Activated CD8-positive, alpha-beta memory T cell treated with anti-CD3 and anti-CD28 coated beads, Interleukin-2, amount 50 U/mL, for 48 hours (primary cell): Measurements from ENCODE around the gene TMEM252.

Source experiments
- DNase-seq: peaks from one replicate; pipeline ENCODE4 v3.0.0-alpha.2; 2020

The TMEM252 gene, protein sequence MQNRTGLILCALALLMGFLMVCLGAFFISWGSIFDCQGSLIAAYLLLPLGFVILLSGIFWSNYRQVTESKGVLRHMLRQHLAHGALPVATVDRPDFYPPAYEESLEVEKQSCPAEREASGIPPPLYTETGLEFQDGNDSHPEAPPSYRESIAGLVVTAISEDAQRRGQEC

GRCh38 chr9:68540712-68541535, at the start of gene TMEM252:
Gene TMEM252 (minus strand): TSS chr9:68540883. CDS start chr9:68540814, 69 bp downstream.
- no peak for DNase-seq

DNA sequence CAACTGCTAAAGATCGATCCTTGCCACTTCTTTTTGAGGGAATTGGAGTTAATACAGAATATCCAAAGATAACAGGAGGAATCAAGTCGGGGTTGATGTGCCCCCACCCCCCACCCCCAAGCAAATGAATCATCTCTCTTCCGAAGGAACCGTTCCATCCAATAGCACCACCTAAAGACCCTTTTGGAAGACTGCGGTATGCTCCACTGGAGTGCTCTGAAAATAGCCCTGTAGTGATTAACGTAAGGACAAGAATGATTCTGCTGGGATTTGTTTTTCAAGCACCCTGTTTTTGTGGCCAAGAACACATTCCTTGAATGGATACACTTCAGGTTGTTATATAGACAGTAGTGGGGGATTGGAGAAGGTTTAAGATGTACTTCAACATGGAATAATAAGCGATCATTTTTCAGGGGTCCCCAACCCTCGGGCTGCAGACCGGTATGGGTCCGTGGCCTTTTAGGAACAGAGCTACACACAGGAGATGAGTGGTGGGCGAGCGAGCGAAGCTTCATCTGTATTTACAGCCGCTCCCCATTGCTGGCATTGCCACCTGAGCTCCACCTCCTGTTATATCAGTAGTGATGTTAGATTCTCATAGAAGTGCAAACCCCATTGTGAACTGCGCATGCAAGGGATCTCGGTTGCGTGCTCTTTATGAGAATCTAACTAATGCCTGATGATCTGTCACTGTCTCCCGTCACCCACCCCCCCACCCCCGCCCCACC, 44.5 kb upstream of the TMEM252 start:
- no peak for DNase-seq

DNA sequence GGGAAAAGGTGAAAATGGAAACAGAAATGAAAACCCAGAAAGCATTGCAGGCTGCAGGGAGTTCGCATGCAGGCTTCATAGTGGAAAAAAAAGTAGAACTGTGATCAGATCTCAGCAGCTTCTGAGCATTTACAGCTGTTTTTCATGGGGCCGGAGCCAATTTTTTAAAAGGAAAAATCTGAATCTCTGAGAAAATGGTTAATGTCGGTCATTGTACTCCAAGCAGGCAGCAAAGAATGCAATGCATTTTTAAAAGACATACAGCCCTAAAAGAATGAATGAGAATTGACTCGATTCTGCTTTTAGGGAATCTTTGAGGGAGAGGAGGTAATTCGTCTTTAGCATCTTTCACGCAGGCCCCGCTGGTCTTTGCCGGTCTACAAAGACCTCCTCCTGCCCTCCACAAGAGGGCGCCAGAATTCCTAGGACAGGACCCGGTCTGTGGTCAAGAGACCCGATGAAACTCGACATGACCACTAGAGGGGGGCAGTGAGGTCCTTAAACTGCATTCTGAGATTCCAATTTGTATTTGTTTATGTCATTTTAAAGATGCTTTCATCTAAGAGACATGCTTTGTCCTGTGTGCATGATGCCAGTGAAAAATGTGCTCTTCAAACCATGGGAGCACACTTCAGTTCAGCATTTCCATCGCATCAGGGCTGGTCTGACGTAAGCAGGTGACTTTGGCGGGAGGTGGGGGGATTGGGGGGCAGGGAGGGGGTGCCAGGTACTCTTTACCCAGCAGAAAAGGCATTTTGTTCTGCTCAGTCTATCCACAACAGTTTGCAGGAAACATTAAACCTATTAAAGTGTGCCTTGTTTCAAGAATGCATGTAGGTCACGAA, 43.7 kb upstream of the TMEM252 start:
- DNase-seq, result peak; percentile 86

GRCh38 chr9:68581696-68582095, 41.0 kb upstream of the TMEM252 start:
- DNase-seq, result no peak

GRCh38 chr9:68577774-68578591, 37.3 kb upstream of the TMEM252 start:
- DNase-seq, result no peak

- DNase-seq, result no peak
Observed at GRCh38 chr9:68575817-68576216, 35.1 kb upstream of the TMEM252 start.

- DNase-seq, result no peak
Observed at GRCh38 chr9:68574150-68574549, 33.5 kb upstream of the TMEM252 start.

GRCh38 chr9:68567565-68567964, 26.9 kb upstream of the TMEM252 start:
- DNase-seq, result no peak

- DNase-seq, result no peak
Observed at GRCh38 chr9:68562461-68562860, 21.8 kb upstream of the TMEM252 start.

GRCh38 chr9:68560071-68560844, 19.6 kb upstream of the TMEM252 start:
- DNase-seq, result peak; percentile 82

GRCh38 chr9:68558545-68558944, 17.9 kb upstream of the TMEM252 start:
- no peak for DNase-seq

DNA sequence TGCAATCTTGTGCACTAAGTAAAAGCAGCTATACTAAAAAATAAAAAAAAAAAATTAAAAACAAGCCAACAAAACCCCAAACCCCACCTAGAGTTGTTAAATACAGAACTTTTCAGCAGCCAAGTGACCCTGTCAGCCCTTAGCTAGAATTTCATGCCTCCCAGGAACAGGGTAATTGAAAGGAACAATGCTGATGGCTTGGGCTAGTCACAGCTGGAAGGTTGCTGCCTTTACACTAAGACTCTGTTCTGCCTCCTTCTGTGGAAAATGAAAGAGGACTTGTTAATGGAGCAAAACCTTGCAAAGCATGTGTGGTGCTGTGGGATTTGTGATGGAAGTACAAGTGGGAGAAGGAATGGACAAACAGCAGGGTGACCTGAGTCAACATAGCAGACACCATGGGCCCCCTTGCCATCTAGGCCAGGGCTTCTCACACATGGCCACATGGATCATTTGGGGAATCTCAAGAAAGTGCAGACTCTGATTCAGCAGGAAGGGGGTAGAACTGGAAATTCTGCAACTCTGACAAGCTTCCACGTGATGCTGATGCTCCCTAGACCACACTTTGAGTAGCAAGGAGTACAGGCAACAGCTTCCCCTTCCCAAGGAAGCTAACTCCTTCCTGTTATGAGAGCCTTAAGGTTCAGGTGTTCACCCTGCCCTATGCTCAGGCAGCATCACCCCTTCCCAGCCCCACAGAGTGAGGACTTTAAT, 14.9 kb upstream of the TMEM252 start:
- DNase-seq, result no peak

GRCh38 chr9:68552700-68553476, 12.2 kb upstream of the TMEM252 start:
- no peak for DNase-seq

GRCh38 chr9:68551191-68551590, 10.5 kb upstream of the TMEM252 start:
- DNase-seq, result no peak

GRCh38 chr9:68548241-68548640, 7.6 kb upstream of the TMEM252 start:
- no peak for DNase-seq

- DNase-seq, result no peak
Observed at GRCh38 chr9:68547417-68547816, 6.7 kb upstream of the TMEM252 start.

DNA sequence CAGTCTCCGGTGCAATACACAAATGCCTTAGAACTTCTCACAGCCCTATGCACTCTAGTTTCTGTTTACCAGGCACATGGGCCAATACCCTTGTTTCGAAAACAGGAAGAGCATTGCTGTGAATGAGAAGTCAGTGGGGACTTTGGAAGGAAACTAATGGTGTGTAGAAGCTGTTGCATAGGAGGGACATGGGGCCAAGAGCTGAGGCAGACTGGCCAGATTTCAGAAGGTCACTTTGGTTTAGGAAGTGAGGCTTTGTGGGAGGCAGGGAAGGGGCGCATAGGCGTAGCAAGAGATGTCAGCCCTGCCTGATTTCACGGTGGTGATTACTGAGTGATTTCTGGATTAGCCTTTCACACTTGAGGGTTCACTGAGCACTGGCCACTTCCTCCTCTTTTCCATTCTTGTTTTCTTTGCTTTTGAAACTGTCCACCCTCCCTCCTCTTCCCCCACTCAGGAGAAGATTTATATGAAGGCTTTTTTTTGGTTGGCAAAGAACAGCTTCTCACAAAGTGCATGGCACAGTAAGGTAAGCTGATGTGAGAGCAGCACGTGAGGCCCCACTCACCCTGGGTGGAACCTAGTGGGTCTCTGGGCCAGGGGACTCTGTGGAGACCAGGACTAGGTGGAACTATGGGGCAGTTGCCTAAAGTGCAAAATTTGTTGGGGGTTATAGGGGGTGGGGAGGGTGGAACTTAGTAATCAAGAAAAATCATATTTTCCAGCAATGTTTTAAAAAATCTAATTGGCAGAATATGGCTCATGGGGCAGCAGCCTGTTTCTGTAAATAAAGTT, 6.1 kb upstream of the TMEM252 start:
- DNase-seq, result no peak

DNA sequence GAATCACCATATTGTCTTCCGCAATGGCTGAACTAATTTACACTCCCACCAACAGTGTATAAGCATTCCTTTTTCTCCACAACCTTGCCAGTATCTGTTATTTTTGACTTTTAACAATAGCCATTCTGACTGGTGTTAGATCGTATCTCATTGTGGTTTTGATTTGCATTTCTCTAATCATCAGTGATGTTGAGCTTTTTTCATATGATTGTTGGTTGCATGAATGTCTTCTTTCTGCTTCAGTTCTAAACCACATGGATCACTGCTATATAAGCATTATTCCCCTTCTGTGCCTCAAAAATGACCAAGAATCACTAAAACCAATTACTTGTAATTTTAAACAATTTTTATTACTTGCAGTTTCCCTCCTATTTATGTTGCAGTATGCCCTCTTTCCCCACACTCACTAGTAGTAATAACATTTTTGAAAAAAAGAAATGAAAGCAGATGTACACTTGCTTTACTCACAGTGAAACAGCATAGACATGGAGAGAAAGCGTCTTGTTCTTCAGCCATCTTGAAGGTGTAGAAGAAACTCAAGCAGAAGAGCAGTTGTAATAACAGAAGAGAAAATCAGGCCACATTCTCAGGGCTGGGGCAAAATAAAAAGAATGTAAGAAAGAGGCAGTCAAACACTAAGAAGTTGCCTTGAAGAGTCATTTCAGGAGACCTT, 4.5 kb upstream of the TMEM252 start:
- DNase-seq, result no peak
